ENCODE measurements around the gene RUNX1. TPM values are rescaled to one million over a fixed set of nuclear protein-coding genes. Genes with fewer than 3 reads are reported as not detected.
A peak's percentile ranks its signal among the peaks of the same experiment; 100 is the strongest.

Gene RUNX1
- total RNA-seq, 1 experiment from 2014 or later = 95.4 TPM

DNA sequence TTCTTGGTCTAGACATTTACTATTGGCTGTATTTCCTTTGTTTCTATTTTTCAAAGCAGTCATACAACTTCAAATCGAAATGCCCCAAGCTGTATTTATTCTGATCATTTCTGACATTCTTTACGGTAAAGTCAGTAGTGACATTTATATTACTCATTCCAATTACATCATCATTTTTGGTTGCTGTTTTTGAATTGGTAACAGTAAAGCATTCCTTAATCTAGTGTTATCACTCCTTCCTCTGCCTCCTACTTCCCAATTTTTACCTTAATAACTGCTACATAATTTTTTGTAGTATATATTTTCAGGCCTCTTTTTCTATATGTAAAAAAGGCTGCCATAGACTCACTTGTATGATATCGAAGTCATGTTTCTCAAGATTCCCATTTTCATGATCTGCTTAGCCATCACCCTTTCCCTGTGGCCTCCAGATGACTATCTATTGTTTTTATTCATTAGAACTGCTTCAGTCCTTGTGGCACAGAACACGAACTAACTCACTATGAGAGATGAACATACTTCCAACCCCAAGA is 167.2 kb downstream of the RUNX1 start:
- no peaks in the 10 kb centered on the region for H3K27me3 Mint-ChIP-seq (ENCODE audit: unreplicated experiment)
- TF ChIP-seq, protein P1, sequence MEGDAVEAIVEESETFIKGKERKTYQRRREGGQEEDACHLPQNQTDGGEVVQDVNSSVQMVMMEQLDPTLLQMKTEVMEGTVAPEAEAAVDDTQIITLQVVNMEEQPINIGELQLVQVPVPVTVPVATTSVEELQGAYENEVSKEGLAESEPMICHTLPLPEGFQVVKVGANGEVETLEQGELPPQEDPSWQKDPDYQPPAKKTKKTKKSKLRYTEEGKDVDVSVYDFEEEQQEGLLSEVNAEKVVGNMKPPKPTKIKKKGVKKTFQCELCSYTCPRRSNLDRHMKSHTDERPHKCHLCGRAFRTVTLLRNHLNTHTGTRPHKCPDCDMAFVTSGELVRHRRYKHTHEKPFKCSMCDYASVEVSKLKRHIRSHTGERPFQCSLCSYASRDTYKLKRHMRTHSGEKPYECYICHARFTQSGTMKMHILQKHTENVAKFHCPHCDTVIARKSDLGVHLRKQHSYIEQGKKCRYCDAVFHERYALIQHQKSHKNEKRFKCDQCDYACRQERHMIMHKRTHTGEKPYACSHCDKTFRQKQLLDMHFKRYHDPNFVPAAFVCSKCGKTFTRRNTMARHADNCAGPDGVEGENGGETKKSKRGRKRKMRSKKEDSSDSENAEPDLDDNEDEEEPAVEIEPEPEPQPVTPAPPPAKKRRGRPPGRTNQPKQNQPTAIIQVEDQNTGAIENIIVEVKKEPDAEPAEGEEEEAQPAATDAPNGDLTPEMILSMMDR (IDR thresholded peaks at IDR 0.05; ENCODE audit: unreplicated experiment) = no peak
- DNase-seq = no peak
- H3K27ac Mint-ChIP-seq (ENCODE audit: unreplicated experiment) = peak overlapping the region; percentile 86
- intact Hi-C loops (cut with micrococcal nuclease; ENCODE audit: unreplicated experiment) = loop anchor here (5.0 kb wide), 4 partner anchors 35 to 190 kb away; no protein-coding TSS in a partner anchor
- BruUV-seq (replicated peaks) = no TSS peak
- peak overlapping the region; percentile 65 for H3K4me3 Mint-ChIP-seq (ENCODE audit: low read depth, unreplicated experiment)
- peaks cover 34% of the 10 kb centered on the region for H3K4me1 Mint-ChIP-seq (ENCODE audit: low read depth, unreplicated experiment)
- CTCF ChIA-PET = interaction anchor here (0.6 kb wide), 1 partner anchor 45 kb away, joined by 3 read pairs; no protein-coding TSS in a partner anchor
- no peaks in the 10 kb centered on the region for H3K9me3 Mint-ChIP-seq (ENCODE audit: low read depth, unreplicated experiment)
- peaks cover 90% of the 10 kb centered on the region for H3K36me3 Mint-ChIP-seq (ENCODE audit: insufficient read depth, unreplicated experiment)

DNA sequence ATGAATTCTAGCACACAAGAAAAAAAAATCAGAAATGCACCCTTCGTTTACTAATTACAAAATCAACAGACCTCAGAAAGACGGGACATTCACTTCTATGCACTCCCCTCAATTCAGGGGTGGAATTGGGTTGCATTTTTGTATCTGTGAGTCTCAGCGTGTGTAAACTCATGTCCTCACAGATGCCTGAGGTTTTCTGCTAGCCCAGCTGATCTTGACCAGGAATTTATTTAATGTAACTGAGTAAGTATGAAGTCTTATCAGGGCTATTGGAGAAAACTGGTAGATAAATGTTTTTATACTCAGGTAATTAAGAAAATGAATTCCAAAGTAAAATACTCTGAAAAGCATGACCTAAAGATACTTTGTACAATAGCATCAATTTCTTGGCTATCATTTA is 167.7 kb downstream of the RUNX1 start:
- Mint-ChIP-seq H3K4me1 (ENCODE audit: low read depth, unreplicated experiment) (peaks cover 34% of the 10 kb centered on the region), H3K36me3 (ENCODE audit: insufficient read depth, unreplicated experiment) (peaks cover 87% of the 10 kb centered on the region), H3K27ac (ENCODE audit: unreplicated experiment) (peak overlapping the region; percentile 39), H3K9me3 (ENCODE audit: low read depth, unreplicated experiment) (no peaks in the 10 kb centered on the region), H3K4me3 (ENCODE audit: low read depth, unreplicated experiment) (peak overlapping the region; percentile 48), H3K27me3 (ENCODE audit: unreplicated experiment) (no peaks in the 10 kb centered on the region)
- no TSS peak for BruUV-seq (replicated peaks)
- CTCF ChIA-PET = interaction anchor here (0.6 kb wide), 1 partner anchor 45 kb away, joined by 3 read pairs; no protein-coding TSS in a partner anchor
- DNase-seq = no peak
- TF ChIP-seq, protein P1 (IDR thresholded peaks at IDR 0.05; ENCODE audit: unreplicated experiment) = no peak
- intact Hi-C loops (cut with micrococcal nuclease; ENCODE audit: unreplicated experiment) = loop anchor here (5.0 kb wide), 4 partner anchors 34 to 189 kb away; no protein-coding TSS in a partner anchor

DNA sequence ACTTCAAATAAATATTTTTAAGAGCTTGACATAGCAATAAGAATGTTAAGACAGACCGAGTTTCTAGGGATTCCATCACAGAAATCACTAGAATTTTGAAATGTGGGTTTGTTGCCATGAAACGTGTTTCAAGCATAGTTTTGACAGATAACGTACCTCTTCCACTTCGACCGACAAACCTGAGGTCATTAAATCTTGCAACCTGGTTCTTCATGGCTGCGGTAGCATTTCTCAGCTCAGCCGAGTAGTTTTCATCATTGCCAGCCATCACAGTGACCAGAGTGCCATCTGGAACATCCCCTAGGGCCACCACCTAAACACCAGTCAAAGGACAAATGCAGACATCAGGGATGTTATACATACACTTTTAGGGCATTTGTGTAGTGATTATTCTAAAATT is 168.7 kb downstream of the RUNX1 start:
- TF ChIP-seq, protein P1 (IDR thresholded peaks at IDR 0.05; ENCODE audit: unreplicated experiment) = no peak
- intact Hi-C loops (cut with micrococcal nuclease; ENCODE audit: unreplicated experiment) = loop anchor here (5.0 kb wide), 4 partner anchors 33 to 188 kb away; no protein-coding TSS in a partner anchor
- no TSS peak for BruUV-seq (replicated peaks)
- DNase-seq = no peak
- no peaks in the 10 kb centered on the region for H3K9me3 Mint-ChIP-seq (ENCODE audit: low read depth, unreplicated experiment)
- no peaks in the 10 kb centered on the region for H3K27me3 Mint-ChIP-seq (ENCODE audit: unreplicated experiment)
- peak overlapping the region; percentile 37 for H3K4me3 Mint-ChIP-seq (ENCODE audit: low read depth, unreplicated experiment)
- peaks cover 40% of the 10 kb centered on the region for H3K4me1 Mint-ChIP-seq (ENCODE audit: low read depth, unreplicated experiment)
- peaks cover 85% of the 10 kb centered on the region for H3K36me3 Mint-ChIP-seq (ENCODE audit: insufficient read depth, unreplicated experiment)
- CTCF ChIA-PET = no interaction called here
- no peak overlapping the region for H3K27ac Mint-ChIP-seq (ENCODE audit: unreplicated experiment)

DNA sequence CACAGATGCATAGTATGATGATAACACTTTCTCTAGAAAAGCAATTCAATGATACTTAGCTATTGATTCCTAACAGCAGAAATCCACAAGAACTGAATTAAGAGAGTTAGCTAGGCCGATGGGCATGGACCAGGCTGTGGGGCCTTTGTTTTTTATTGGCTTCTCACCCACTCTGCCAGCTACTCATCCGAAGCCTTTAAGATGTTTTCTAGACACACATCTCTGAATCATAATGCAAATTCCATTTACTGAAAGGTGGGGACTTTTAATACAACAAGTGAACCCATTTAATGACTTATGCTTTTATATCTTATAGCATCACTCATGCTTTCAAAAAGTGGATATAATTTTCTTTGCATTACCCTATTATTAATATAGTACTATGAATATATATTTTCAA is 170.2 kb downstream of the RUNX1 start:
- Mint-ChIP-seq H3K4me1 (ENCODE audit: low read depth, unreplicated experiment) (peaks cover 42% of the 10 kb centered on the region), H3K27me3 (ENCODE audit: unreplicated experiment) (no peaks in the 10 kb centered on the region), H3K27ac (ENCODE audit: unreplicated experiment) (peak overlapping the region; percentile 86), H3K4me3 (ENCODE audit: low read depth, unreplicated experiment) (peak overlapping the region; percentile 70), H3K9me3 (ENCODE audit: low read depth, unreplicated experiment) (no peaks in the 10 kb centered on the region), H3K36me3 (ENCODE audit: insufficient read depth, unreplicated experiment) (peaks cover 83% of the 10 kb centered on the region)
- BruUV-seq (replicated peaks) = no TSS peak
- intact Hi-C loops (cut with micrococcal nuclease; ENCODE audit: unreplicated experiment) = loop anchor here (5.0 kb wide), 1 partner anchor 42 kb away; no protein-coding TSS in a partner anchor
- no peak for DNase-seq
- TF ChIP-seq, protein P1 (IDR thresholded peaks at IDR 0.05; ENCODE audit: unreplicated experiment) = no peak
- CTCF ChIA-PET = no interaction called here
